Measurements from ENCODE around the gene SHROOM3.

GRCh38 chr4:76792418-76792817 lies 357.4 kb downstream of the SHROOM3 start:
- TF ChIP-seq CTCF (IDR thresholded peaks at IDR 0.05) (no peak), ZFX (IDR thresholded peaks at IDR 0.05; ENCODE audit: borderline replicate concordance) (no peak)
